B cell (primary cell): ENCODE results near the gene ZNF410. TPM values are rescaled to one million over a fixed set of nuclear protein-coding genes. Genes with fewer than 3 reads are reported as not detected.
"Not testable (repeated sequence)": the region's sequence is repeated elsewhere in the genome, so short reads cannot be mapped to it uniquely, and the experiment has no call there.

ENCODE experiments used
- ATAC-seq: fragments of 200-7000 bp; cut with Tn5 transposase; one replicate; pipeline ENCODE4 v1.10.0; 2021; ENCODE audit warnings: low read depth, mild to moderate bottlenecking, moderate number of reproducible peaks, moderate library complexity
- CTCF ChIA-PET: fragments of 350-600 bp; sonication (Branson Sonifier 250); formaldehyde crosslinking; loops from one replicate; lab custom pipeline; 2021; ENCODE audit warnings: antibody characterized with exemption, inconsistent platforms; lab: Charles Lee
- POLR2A ChIA-PET: fragments of 350-600 bp; sonication (Branson Sonifier 250); formaldehyde crosslinking; loops from one replicate; lab custom pipeline; 2021; ENCODE audit warnings: antibody characterized with exemption; lab: Charles Lee
- DNase-seq: peaks from one replicate; pipeline ENCODE4 v3.0.0; 2013
- H2AFZ ChIP-seq: 2 replicates; pipeline ENCODE4 v1.6.1; 2012; ENCODE audit warnings: mild to moderate bottlenecking, low read depth, low read length; ENCODE audit not compliant: insufficient read depth, poor library complexity, severe bottlenecking
- H3K27ac ChIP-seq, 2 donors: 1 replicate in 1 of 2; 2 replicates in 1 of 2; pipeline ENCODE4 v1.5.1; 2012 to 2013; ENCODE audit warnings: low read length in 2 of 2, mild to moderate bottlenecking in 2 of 2, moderate library complexity in 1 of 2
- H3K27me3 ChIP-seq, 4 experiments: fragments of 200-600 bp in 1 of 4; sonication (generic) in 1 of 4; replicated peaks in 1 of 4; 1 replicate in 2 of 4; 2 replicates in 2 of 4; pipeline versions ENCODE4 v1.6.1 to v1.7.0; 2013 to 2016; ENCODE audit warnings: low read length in 3 of 4, mild to moderate bottlenecking in 2 of 4, mixed read lengths in 1 of 4, moderate library complexity in 1 of 4; ENCODE audit not compliant: insufficient read depth in 4 of 4, control insufficient read depth in 3 of 4; ENCODE audit errors: control extremely low read depth in 1 of 4
- H3K36me3 ChIP-seq, 2 experiments: replicated peaks in 1 of 2; 1 replicate in 1 of 2; 2 replicates in 1 of 2; pipeline versions ENCODE4 v1.6.1 to v1.7.1; 2013; ENCODE audit warnings: low read length in 1 of 2; ENCODE audit not compliant: insufficient read depth in 2 of 2, control insufficient read depth in 1 of 2; ENCODE audit errors: control extremely low read depth in 1 of 2, extremely low read depth in 1 of 2
- H3K4me1 ChIP-seq, 2 donors: fragments of 200-600 bp in 1 of 2; sonication (generic) in 1 of 2; 1 replicate in 1 of 2; 2 replicates in 1 of 2; pipeline versions ENCODE4 v1.5.1 to v1.6.1; 2013 to 2017; ENCODE audit warnings: low read length in 2 of 2; ENCODE audit not compliant: control insufficient read depth in 2 of 2, insufficient read depth in 2 of 2
- H3K4me2 ChIP-seq: replicated peaks from 2 replicates; pipeline ENCODE3; 2012; ENCODE audit warnings: mild to moderate bottlenecking, low read depth, low read length; ENCODE audit not compliant: poor library complexity, severe bottlenecking
- H3K4me3 ChIP-seq, 5 experiments: fragments of 200-600 bp in 1 of 5; sonication (generic) in 1 of 5; 1 replicate in 3 of 5; 2 replicates in 2 of 5; pipeline versions ENCODE4 v1.5.1 to v1.7.0; 2011 to 2016; ENCODE audit warnings: low read length in 4 of 5, mild to moderate bottlenecking in 4 of 5, low read depth in 2 of 5, control low read depth in 1 of 5, moderate library complexity in 1 of 5; ENCODE audit not compliant: insufficient read depth in 1 of 5; ENCODE audit errors: control extremely low read depth in 1 of 5, extremely low read depth in 1 of 5
- H3K79me2 ChIP-seq: fragments of 200-600 bp; sonication (generic); one replicate; pipeline ENCODE4 v1.6.0; 2016; ENCODE audit warnings: low read length; ENCODE audit not compliant: control insufficient read depth, insufficient read depth
- H3K9ac ChIP-seq: fragments of 200-600 bp; sonication (generic); 2 replicates; pipeline ENCODE4 v1.6.1; 2017; ENCODE audit warnings: mild to moderate bottlenecking, low read length, moderate library complexity
- H3K9me3 ChIP-seq, 3 donors: one replicate each; pipeline versions ENCODE4 v1.6.1 to v1.7.1; 2013; ENCODE audit warnings: low read length in 2 of 3; ENCODE audit not compliant: control insufficient read depth in 2 of 3, insufficient read depth in 1 of 3; ENCODE audit errors: control extremely low read depth in 1 of 3
- H4K20me1 ChIP-seq: 2 replicates; pipeline ENCODE4 v1.6.0; 2012; ENCODE audit warnings: mild to moderate bottlenecking, low read length; ENCODE audit not compliant: insufficient read depth, control insufficient read depth, poor library complexity, severe bottlenecking
- H3K27ac Mint-ChIP-seq: one replicate; pipeline ENCODE4 v1.8.0; 2021; ENCODE audit warnings: mixed read lengths
- H3K27me3 Mint-ChIP-seq: one replicate; pipeline ENCODE4 v1.8.0; 2021; ENCODE audit warnings: mixed read lengths
- H3K4me1 Mint-ChIP-seq: one replicate; pipeline ENCODE4 v1.8.0; 2021; ENCODE audit warnings: mixed read lengths
- H3K4me3 Mint-ChIP-seq: one replicate; pipeline ENCODE4 v1.8.0; 2021; ENCODE audit warnings: mixed read lengths
- H3K9me3 Mint-ChIP-seq: one replicate; pipeline ENCODE4 v1.8.0; 2022; ENCODE audit warnings: mixed read lengths; ENCODE audit not compliant: insufficient read depth
- EZH2 ChIP-seq: IDR thresholded peaks from 2 replicates; pipeline ENCODE4 v1.6.1; 2012; ENCODE audit warnings: borderline replicate concordance, low read depth, mild to moderate bottlenecking, moderate library complexity, low read length; ENCODE audit not compliant: insufficient read depth, poor library complexity, severe bottlenecking
- WGBS: methylation state at CpG from one replicate; pipeline ENCODE4 v1.1.5; 2013; ENCODE audit warnings: missing lambda C conversion rate; ENCODE audit not compliant: insufficient coverage; 5-methylcytosine and 5-hydroxymethylcytosine counted together
- intact Hi-C: fragments of 100-400 bp; cut with micrococcal nuclease; formaldehyde crosslinking; loops from one replicate; pipeline ENCODE4 v1.10.0; 2022
- polyA plus RNA-seq: library from polyadenylated mRNA; depleted of rRNA; stranded (reverse); fragments of >200 nt; gene quantifications from 2 replicates; pipeline ENCODE4 v1.2.3, GENCODE V29; 2012
- total RNA-seq, 2 donors: library from RNA; stranded (reverse); fragments of 120-200 nt in 1 of 2; gene quantifications; 1 replicate in 1 of 2; 2 replicates in 1 of 2; pipeline versions ENCODE4 v1.2.3 to v1.2.4, GENCODE V29; 2013 to 2022
- TF ChIP-seq, protein P1 (sequence below): fragments of 200-600 bp; IDR thresholded peaks from one replicate; pipeline ENCODE4 v1.8.0; 2022; ENCODE audit warnings: antibody characterized with exemption, mild to moderate bottlenecking

The ZNF410 gene
- total and polyA plus RNA-seq, 2 donors (not counting 1 experiment from before 2014, with no cell fraction given): 18.9 to 69.0 TPM

DNA sequence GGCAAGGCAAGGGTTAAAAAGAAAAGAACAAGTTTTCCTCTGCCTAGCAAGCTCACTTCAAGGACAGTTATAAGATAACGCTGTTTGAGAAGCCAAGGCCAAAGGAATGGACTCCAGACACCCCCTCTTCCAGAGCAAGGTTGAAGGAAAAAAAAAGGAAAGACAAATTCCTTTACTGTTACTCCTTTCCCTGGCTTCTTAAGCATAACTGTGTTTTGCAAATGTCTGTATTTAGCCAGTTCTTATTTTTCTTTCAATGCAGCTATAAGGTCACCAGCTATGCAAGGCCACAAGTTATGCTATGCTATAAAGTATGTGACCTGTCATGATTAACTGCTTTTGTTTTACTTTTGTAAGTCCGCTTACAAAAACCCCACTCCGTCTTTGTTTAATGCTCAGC is 26.6 kb downstream of the ZNF410 start:
- no peak overlapping the region for H3K27ac Mint-ChIP-seq
- intact Hi-C loops: no loop called here

DNA sequence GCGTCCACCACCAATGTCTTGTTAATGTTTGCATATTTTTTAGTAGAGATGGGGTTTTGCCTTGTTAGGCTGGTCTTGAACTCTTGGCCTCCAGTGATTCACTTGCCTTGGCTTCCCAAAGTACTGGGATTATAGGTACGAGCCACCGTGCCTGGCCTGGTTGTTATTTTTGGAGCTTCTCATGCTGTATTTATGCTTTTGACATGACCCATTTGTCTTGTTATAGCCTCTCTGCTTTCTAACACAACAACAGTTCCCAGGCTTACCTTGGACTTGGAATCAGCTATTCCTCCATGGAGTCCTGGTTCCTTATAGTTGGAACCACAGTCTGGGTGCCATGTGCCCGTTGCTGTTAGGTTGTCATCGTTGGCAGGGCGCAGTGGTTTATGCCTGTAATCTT is 29.7 kb downstream of the ZNF410 start:
- Histone ChIP-seq H4K20me1 (peaks cover 10% of the 10 kb centered on the region), H3K4me1 (no peaks in the 10 kb centered on the region), H3K9ac (no peak overlapping the region), H3K4me3 (no peak overlapping the region), H3K27me3 (no peaks in the 10 kb centered on the region), H3K4me2 (no peak overlapping the region), H2AFZ (no peak overlapping the region), H3K27ac (no peak overlapping the region), H3K79me2 (peaks cover 18% of the 10 kb centered on the region), H3K9me3 (peaks cover 0 to 5% (median 0%) of the 10 kb centered on the region in 3 donors), H3K36me3 (peaks cover 18 to 64% of the 10 kb centered on the region in 2 experiments)
- ChIA-PET CTCF (interaction anchor here (1.1 kb wide), 1 partner anchor 121 kb away, joined by 5 read pairs; no protein-coding TSS in a partner anchor), POLR2A (interaction anchor here (0.6 kb wide), 1 partner anchor 222 kb away, joined by 3 read pairs; no protein-coding TSS in a partner anchor)
- TF ChIP-seq EZH2: no peak
- TF ChIP-seq, protein P1, sequence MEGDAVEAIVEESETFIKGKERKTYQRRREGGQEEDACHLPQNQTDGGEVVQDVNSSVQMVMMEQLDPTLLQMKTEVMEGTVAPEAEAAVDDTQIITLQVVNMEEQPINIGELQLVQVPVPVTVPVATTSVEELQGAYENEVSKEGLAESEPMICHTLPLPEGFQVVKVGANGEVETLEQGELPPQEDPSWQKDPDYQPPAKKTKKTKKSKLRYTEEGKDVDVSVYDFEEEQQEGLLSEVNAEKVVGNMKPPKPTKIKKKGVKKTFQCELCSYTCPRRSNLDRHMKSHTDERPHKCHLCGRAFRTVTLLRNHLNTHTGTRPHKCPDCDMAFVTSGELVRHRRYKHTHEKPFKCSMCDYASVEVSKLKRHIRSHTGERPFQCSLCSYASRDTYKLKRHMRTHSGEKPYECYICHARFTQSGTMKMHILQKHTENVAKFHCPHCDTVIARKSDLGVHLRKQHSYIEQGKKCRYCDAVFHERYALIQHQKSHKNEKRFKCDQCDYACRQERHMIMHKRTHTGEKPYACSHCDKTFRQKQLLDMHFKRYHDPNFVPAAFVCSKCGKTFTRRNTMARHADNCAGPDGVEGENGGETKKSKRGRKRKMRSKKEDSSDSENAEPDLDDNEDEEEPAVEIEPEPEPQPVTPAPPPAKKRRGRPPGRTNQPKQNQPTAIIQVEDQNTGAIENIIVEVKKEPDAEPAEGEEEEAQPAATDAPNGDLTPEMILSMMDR: no peak
- intact Hi-C loops: no loop called here
- Mint-ChIP-seq H3K9me3 (no peaks in the 10 kb centered on the region), H3K27me3 (no peaks in the 10 kb centered on the region), H3K4me3 (no peak overlapping the region), H3K27ac (no peak overlapping the region), H3K4me1 (no peaks in the 10 kb centered on the region)
- WGBS: 100% methylated on average over 1 of the region's 6 CpGs
- DNase-seq (no peak), ATAC-seq (no peak)

More for the DNA sequence above, 26.6 kb downstream of the ZNF410 start:
- Histone ChIP-seq H4K20me1 (no peaks in the 10 kb centered on the region), H3K4me1 (no peaks in the 10 kb centered on the region), H3K36me3 (peaks cover 17 to 60% of the 10 kb centered on the region in 2 experiments), H3K27ac (no peak overlapping the region), H2AFZ (no peak overlapping the region), H3K4me3 (no peak overlapping the region), H3K9me3 (peaks cover 0 to 5% (median 0%) of the 10 kb centered on the region in 3 donors), H3K27me3 (no peaks in the 10 kb centered on the region), H3K9ac (no peak overlapping the region), H3K4me2 (no peak overlapping the region), H3K79me2 (peaks cover 22% of the 10 kb centered on the region)
- DNase-seq: no peak
- Mint-ChIP-seq H3K9me3 (no peaks in the 10 kb centered on the region), H3K4me1 (no peaks in the 10 kb centered on the region), H3K4me3 (no peak overlapping the region), H3K27me3 (no peaks in the 10 kb centered on the region)
- CTCF ChIA-PET: interaction anchor here (0.6 kb wide), 1 partner anchor 555 kb away, joined by 3 read pairs; no protein-coding TSS in a partner anchor
- WGBS: 100% methylated on average over 2 of the region's 3 CpGs
- POLR2A ChIA-PET: no interaction called here
- TF ChIP-seq, protein P1: no peak
- no peak for TF ChIP-seq EZH2
- ATAC-seq: no peak

DNA sequence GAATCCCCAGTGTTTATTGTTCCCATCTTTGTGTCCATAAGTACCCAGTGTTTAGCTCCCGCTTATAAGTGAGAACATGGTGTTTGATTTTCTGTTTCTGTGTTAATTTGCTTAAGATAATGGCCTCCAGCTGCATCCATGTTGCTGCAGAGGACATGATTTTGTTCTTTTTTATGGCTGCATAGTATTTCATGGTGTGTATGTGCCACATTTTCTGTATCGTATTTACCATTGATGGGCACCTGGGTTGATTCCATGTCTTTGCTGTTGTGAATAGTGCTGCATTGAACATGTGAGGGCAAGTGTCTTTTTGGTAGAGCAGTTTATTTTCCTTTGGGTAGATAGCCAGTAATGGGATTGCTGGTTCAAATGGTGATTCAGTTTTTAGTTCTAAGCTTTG is 32.8 kb downstream of the ZNF410 start:
- DNase-seq, H2AFZ ChIP-seq, H3K9ac ChIP-seq, H3K4me1 ChIP-seq, H3K9me3 ChIP-seq, H3K27ac ChIP-seq, H3K4me3 Mint-ChIP-seq, H3K9me3 Mint-ChIP-seq, H3K27me3 Mint-ChIP-seq, H3K27me3 ChIP-seq, intact Hi-C loops, H3K27ac Mint-ChIP-seq, H3K4me1 Mint-ChIP-seq, H3K4me3 ChIP-seq, H3K4me2 ChIP-seq, POLR2A ChIA-PET, ATAC-seq: not testable (repeated sequence)
- Histone ChIP-seq H3K36me3 (peaks cover 26 to 77% of the 10 kb centered on the region in 2 experiments), H3K79me2 (peaks cover 15% of the 10 kb centered on the region), H4K20me1 (peaks cover 10% of the 10 kb centered on the region)
- WGBS: 100% methylated on average over 2 of the region's 2 CpGs
- CTCF ChIA-PET: interaction anchor here (0.6 kb wide), 1 partner anchor 87 kb away, joined by 3 read pairs; no protein-coding TSS in a partner anchor
